Aorta (tissue), 5 donors: ENCODE measurements around the gene TCL1A. TPM values are rescaled to one million over a fixed set of nuclear protein-coding genes. Genes with fewer than 3 reads are reported as not detected.

ENCODE experiments used
- ATAC-seq: fragments of 200-7000 bp; cut with Tn5 transposase; one replicate; pipeline ENCODE4 v1.9.1; 2022; ENCODE audit warnings: moderate library complexity; ENCODE audit not compliant: low FRiP score
- DNase-seq, 2 donors: peaks; one replicate each; pipeline ENCODE4 v3.0.0-alpha.2; 2020
- H3K27ac ChIP-seq, 2 donors: one replicate each; pipeline ENCODE4 v1.5.1; 2013; ENCODE audit warnings: low read length in 2 of 2, mild to moderate bottlenecking in 2 of 2, moderate library complexity in 2 of 2, control low read depth in 1 of 2, inconsistent platforms in 1 of 2, low read depth in 1 of 2
- H3K27me3 ChIP-seq, 2 donors: one replicate each; pipeline ENCODE4 v1.6.1; 2013; ENCODE audit warnings: control low read depth in 1 of 2, low read length in 1 of 2, mild to moderate bottlenecking in 1 of 2, moderate library complexity in 1 of 2; ENCODE audit not compliant: insufficient read depth in 2 of 2, control insufficient read depth in 1 of 2
- H3K36me3 ChIP-seq, 2 donors: one replicate each; pipeline ENCODE4 v1.6.1; 2013; ENCODE audit warnings: control low read depth in 1 of 2, low read length in 1 of 2, mild to moderate bottlenecking in 1 of 2; ENCODE audit not compliant: insufficient read depth in 2 of 2, control insufficient read depth in 1 of 2
- H3K4me1 ChIP-seq, 2 donors: one replicate each; pipeline ENCODE4 v1.6.1; 2013; ENCODE audit warnings: low read length in 2 of 2, control low read depth in 1 of 2, mild to moderate bottlenecking in 1 of 2, moderate library complexity in 1 of 2; ENCODE audit not compliant: insufficient read depth in 2 of 2, control insufficient read depth in 1 of 2
- H3K4me3 ChIP-seq, 2 donors: one replicate each; pipeline ENCODE4 v1.5.1; 2013; ENCODE audit warnings: low read length in 2 of 2, control low read depth in 1 of 2, mild to moderate bottlenecking in 1 of 2
- H3K9me3 ChIP-seq: one replicate; pipeline ENCODE4 v1.6.1; 2013; ENCODE audit warnings: mild to moderate bottlenecking, low read length; ENCODE audit not compliant: control insufficient read depth
- WGBS, 2 donors: extraction: QIAGEN DNeasy Blood & Tissue Kit; methylation state at CpG; one replicate each; pipeline ENCODE4 v1.1.7; 2013; 5-methylcytosine and 5-hydroxymethylcytosine counted together
- intact Hi-C, 2 donors: fragments of 100-400 bp; cut with DNase I; formaldehyde crosslinking; loops; one replicate each; pipeline versions ENCODE4 v1.14.2 to v1.15.0; 2022
- polyA plus RNA-seq, 2 donors: library from polyadenylated mRNA; stranded (reverse); fragments of 200-250 nt; gene quantifications; one replicate each; pipeline ENCODE4 v1.2.3, GENCODE V29; 2013
- total RNA-seq, 2 donors: library from RNA; stranded (reverse); fragmentation: NEBNext Ultra II Directional; extraction: Animal tissue kit (Norgen Biotek cat#: 25700); gene quantifications; one replicate each; pipeline ENCODE4 v1.2.1, GENCODE V29; 2021
- donor health status: healthy with polysubstance abuse.
- donor health status: Bipolar disorder and iron deficiency.
- donor health status: DM: no; HTN: no; CAD: no.
- donor health status: DM: no; HTN: no; CAD: no.
- donor health status: DM: yes; HTN: yes; CAD: no.

TCL1A gene
- total and polyA plus RNA-seq, 4 donors = not detected

- H3K36me3 ChIP-seq = no peaks in the 10 kb centered on the region
- no peaks in the 10 kb centered on the region for H3K9me3 ChIP-seq
- intact Hi-C loops = no loop called here
- no peak overlapping the region for H3K27ac ChIP-seq
- no peaks in the 10 kb centered on the region for H3K4me1 ChIP-seq
- WGBS, 2 donors = 48 to 50% methylated on average over 5 of the region's 5 CpGs
- no peak for DNase-seq
- H3K4me3 ChIP-seq = no peak overlapping the region
- no peak for ATAC-seq
- no peaks in the 10 kb centered on the region for H3K27me3 ChIP-seq
These were observed 14.5 kb downstream of the TCL1A start for GRCh38 chr14:95699412-95699811.

GRCh38 chr14:95698287-95698686 lies 15.6 kb downstream of the TCL1A start:
- no peak for ATAC-seq

GRCh38 chr14:95697764-95698163 lies 16.2 kb downstream of the TCL1A start:
- Histone ChIP-seq H3K36me3 (no peaks in the 10 kb centered on the region), H3K27ac (no peak overlapping the region), H3K27me3 (no peaks in the 10 kb centered on the region), H3K4me3 (no peak overlapping the region), H3K9me3 (no peaks in the 10 kb centered on the region), H3K4me1 (no peaks in the 10 kb centered on the region)
- intact Hi-C loops = no loop called here
- WGBS, 2 donors = 48 to 52% methylated on average over 7 of the region's 7 CpGs
- ATAC-seq (no peak), DNase-seq (no peak)

More at GRCh38 chr14:95698287-95698686, 15.6 kb downstream of the TCL1A start:
- Histone ChIP-seq H3K27me3 (no peaks in the 10 kb centered on the region), H3K4me3 (no peak overlapping the region), H3K36me3 (no peaks in the 10 kb centered on the region), H3K9me3 (no peaks in the 10 kb centered on the region), H3K27ac (no peak overlapping the region), H3K4me1 (no peaks in the 10 kb centered on the region)
- intact Hi-C loops = no loop called here
- no peak for DNase-seq

GRCh38 chr14:95696741-95697140 lies 17.2 kb downstream of the TCL1A start:
- Histone ChIP-seq H3K9me3 (no peaks in the 10 kb centered on the region), H3K4me1 (no peaks in the 10 kb centered on the region), H3K27me3 (no peaks in the 10 kb centered on the region), H3K27ac (no peak overlapping the region), H3K4me3 (no peak overlapping the region), H3K36me3 (no peaks in the 10 kb centered on the region)
- intact Hi-C loops = no loop called here
- no peak for ATAC-seq
- no peak for DNase-seq
- 73 to 81% methylated on average over 15 of the region's 15 CpGs for WGBS, 2 donors

- no peak overlapping the region for H3K4me3 ChIP-seq
- no peaks in the 10 kb centered on the region for H3K9me3 ChIP-seq
- no peaks in the 10 kb centered on the region for H3K36me3 ChIP-seq
- H3K27me3 ChIP-seq = no peaks in the 10 kb centered on the region
- H3K27ac ChIP-seq = no peak overlapping the region
- DNase-seq = no peak
- intact Hi-C loops = no loop called here
- no peak for ATAC-seq
- WGBS, 2 donors = 78 to 82% methylated on average over 5 of the region's 5 CpGs
- H3K4me1 ChIP-seq = no peaks in the 10 kb centered on the region
These were observed 18.0 kb downstream of the TCL1A start for GRCh38 chr14:95695913-95696312.

GRCh38 chr14:95695051-95695450 lies 18.9 kb downstream of the TCL1A start:
- 64 to 71% methylated on average over 5 of the region's 5 CpGs for WGBS, 2 donors

GRCh38 chr14:95692109-95692508 lies 21.8 kb downstream of the TCL1A start:
- no peaks in the 10 kb centered on the region for H3K27me3 ChIP-seq

More at GRCh38 chr14:95695051-95695450, 18.9 kb downstream of the TCL1A start:
- Histone ChIP-seq H3K36me3 (no peaks in the 10 kb centered on the region), H3K4me3 (no peak overlapping the region), H3K9me3 (no peaks in the 10 kb centered on the region), H3K27me3 (no peaks in the 10 kb centered on the region), H3K4me1 (no peaks in the 10 kb centered on the region), H3K27ac (no peak overlapping the region)
- no peak for ATAC-seq
- no peak for DNase-seq
- intact Hi-C loops = no loop called here

GRCh38 chr14:95691591-95691990 lies 22.3 kb downstream of the TCL1A start:
- no peak overlapping the region for H3K27ac ChIP-seq
- no peaks in the 10 kb centered on the region for H3K27me3 ChIP-seq
- 83 to 89% methylated on average over 10 of the region's 10 CpGs for WGBS, 2 donors
- H3K9me3 ChIP-seq = no peaks in the 10 kb centered on the region
- H3K4me3 ChIP-seq = no peak overlapping the region
- no peaks in the 10 kb centered on the region for H3K4me1 ChIP-seq
- DNase-seq (no peak), ATAC-seq (no peak)
- H3K36me3 ChIP-seq = no peaks in the 10 kb centered on the region
- intact Hi-C loops = no loop called here

More at GRCh38 chr14:95692109-95692508, 21.8 kb downstream of the TCL1A start:
- ATAC-seq = no peak
- Histone ChIP-seq H3K27ac (no peak overlapping the region), H3K4me1 (no peaks in the 10 kb centered on the region), H3K36me3 (no peaks in the 10 kb centered on the region), H3K9me3 (no peaks in the 10 kb centered on the region), H3K4me3 (no peak overlapping the region)
- no peak for DNase-seq
- 87 to 90% methylated on average over 4 of the region's 4 CpGs for WGBS, 2 donors
- intact Hi-C loops = no loop called here

GRCh38 chr14:95690815-95691214 lies 23.1 kb downstream of the TCL1A start:
- no peak overlapping the region for H3K4me3 ChIP-seq
- WGBS, 2 donors = 81 to 86% methylated on average over 10 of the region's 10 CpGs
- H3K27ac ChIP-seq = no peak overlapping the region
- no peaks in the 10 kb centered on the region for H3K27me3 ChIP-seq
- intact Hi-C loops = no loop called here
- H3K36me3 ChIP-seq = no peaks in the 10 kb centered on the region
- H3K4me1 ChIP-seq = no peaks in the 10 kb centered on the region
- no peaks in the 10 kb centered on the region for H3K9me3 ChIP-seq
- DNase-seq (no peak), ATAC-seq (peak; percentile 15)
